Inflammatory macrophage treated with lipopolysaccharide for 4 hours (primary cell): Measurements from ENCODE around the gene RNASEH2C.
A peak's percentile ranks its signal among the peaks of the same experiment; 100 is the strongest.
"Not testable (repeated sequence)": the region's sequence is repeated elsewhere in the genome, so short reads cannot be mapped to it uniquely, and the experiment has no call there.

Source experiments
- DNase-seq: peaks from one replicate; pipeline ENCODE4 v3.0.0-alpha.2; 2020

The RNASEH2C gene

GRCh38 chr11:65716774-65717405, 3.7 kb downstream of the RNASEH2C start:
- DNase-seq, result no peak

GRCh38 chr11:65716302-65716701, 4.3 kb downstream of the RNASEH2C start:
- DNase-seq, result no peak

- no peak for DNase-seq
Measured at GRCh38 chr11:65714433-65714832, 6.2 kb downstream of the RNASEH2C start.

- DNase-seq, result no peak
Measured at GRCh38 chr11:65713212-65713969, 7.2 kb downstream of the RNASEH2C start.

- no peak for DNase-seq
Measured at GRCh38 chr11:65712633-65713076, 7.9 kb downstream of the RNASEH2C start.

GRCh38 chr11:65711785-65712632, 8.6 kb downstream of the RNASEH2C start, which contains the start of gene KAT5:
Gene KAT5 (plus strand): TSS chr11:65712252. CDS start chr11:65712268, 16 bp downstream.
- peak; percentile 99 for DNase-seq

GRCh38 chr11:65710421-65710820, 10.2 kb downstream of the RNASEH2C start:
- DNase-seq, result peak; percentile 37

GRCh38 chr11:65709661-65710060, 10.9 kb downstream of the RNASEH2C start:
- DNase-seq, result peak; percentile 28

- peak; percentile 30 for DNase-seq
Measured at GRCh38 chr11:65708451-65708850, 12.1 kb downstream of the RNASEH2C start.

GRCh38 chr11:65707002-65707401, 13.6 kb downstream of the RNASEH2C start:
- not testable (repeated sequence) for DNase-seq

- DNase-seq, result peak; percentile 59
Measured at GRCh38 chr11:65706303-65706763, 14.3 kb downstream of the RNASEH2C start.

- no peak for DNase-seq
Measured at GRCh38 chr11:65703846-65704245, 16.8 kb downstream of the RNASEH2C start.

- no peak for DNase-seq
Measured at GRCh38 chr11:65701686-65702085, 18.9 kb downstream of the RNASEH2C start.

- DNase-seq, result peak; percentile 66
Measured at GRCh38 chr11:65700399-65700798, 20.2 kb downstream of the RNASEH2C start.

GRCh38 chr11:65699306-65699705, 21.3 kb downstream of the RNASEH2C start:
- DNase-seq, result no peak

GRCh38 chr11:65698205-65698604, 22.4 kb downstream of the RNASEH2C start:
- DNase-seq, result no peak

GRCh38 chr11:65696802-65697552, 23.6 kb downstream of the RNASEH2C start:
- no peak for DNase-seq

- DNase-seq, result no peak
Measured at GRCh38 chr11:65695459-65696241, 24.9 kb downstream of the RNASEH2C start.

GRCh38 chr11:65692367-65692766, 28.2 kb downstream of the RNASEH2C start:
- no peak for DNase-seq

- not testable (repeated sequence) for DNase-seq
Measured at GRCh38 chr11:65691847-65692246, 28.8 kb downstream of the RNASEH2C start.

GRCh38 chr11:65685981-65686380, 34.6 kb downstream of the RNASEH2C start:
- DNase-seq, result no peak

GRCh38 chr11:65683480-65683879, 37.1 kb downstream of the RNASEH2C start:
- not testable (repeated sequence) for DNase-seq
